OCI-LY3 (cell line): Measurements from ENCODE around the gene INHA.

Experiments
- H2AFZ ChIP-seq: fragments of 200-600, 300-600 bp; shearing (Covaris generic); 2 replicates; pipeline ENCODE4 v1.6.0; 2014; ENCODE audit warnings: antibody characterized with exemption, low read depth, low read length
- H3K27ac ChIP-seq: fragments of 200-600, 300-600 bp; sonication (generic); 2 replicates; pipeline ENCODE4 v1.5.1; 2014; ENCODE audit warnings: mild to moderate bottlenecking, low read length, moderate library complexity, mixed read lengths
- H3K27me3 ChIP-seq: fragments of 200-600, 300-600 bp; sonication (generic); 2 replicates; pipeline ENCODE4 v1.6.1; 2014; ENCODE audit warnings: low read depth, low read length, mixed read lengths
- H3K36me3 ChIP-seq: fragments of 200-600, 300-600 bp; sonication (generic); replicated peaks from 2 replicates; pipeline ENCODE3; 2014; ENCODE audit warnings: low read depth, low read length, mixed read lengths
- H3K4me1 ChIP-seq: fragments of 300-600, 200-600 bp; sonication (generic); 2 replicates; pipeline ENCODE4 v1.6.1; 2014; ENCODE audit warnings: low read length, mixed read lengths
- H3K4me2 ChIP-seq: fragments of 200-600, 300-600 bp; sonication (generic); 2 replicates; pipeline ENCODE4 v1.6.1; 2014; ENCODE audit warnings: low read length, mixed read lengths
- H3K4me3 ChIP-seq: fragments of 300-600, 200-600 bp; sonication (generic); 2 replicates; pipeline ENCODE4 v1.5.1; 2014; ENCODE audit warnings: antibody characterized with exemption, mild to moderate bottlenecking, low read length, moderate library complexity
- H3K79me2 ChIP-seq: fragments of 300-600, 200-600 bp; shearing (Covaris generic); 2 replicates; pipeline ENCODE4 v1.6.1; 2014; ENCODE audit warnings: mild to moderate bottlenecking, low read length, mixed read lengths
- H3K9ac ChIP-seq: fragments of 300-600, 200-600 bp; shearing (Covaris generic); 2 replicates; pipeline ENCODE4 v1.6.0; 2014; ENCODE audit warnings: mild to moderate bottlenecking, low read length, moderate library complexity
- H3K9me3 ChIP-seq: fragments of 200-600, 300-600 bp; shearing (Covaris generic); 2 replicates; pipeline ENCODE4 v1.6.1; 2014; ENCODE audit warnings: low read length, mixed read lengths; ENCODE audit not compliant: insufficient read depth
- H4K20me1 ChIP-seq: fragments of 200-600, 300-600 bp; sonication (generic); 2 replicates; pipeline ENCODE4 v1.6.1; 2016; ENCODE audit warnings: low read length, mixed read lengths; ENCODE audit not compliant: insufficient read depth
- EZH2phosphoT487 ChIP-seq: fragments of 200-600 bp; shearing (Covaris generic); IDR thresholded peaks from 2 replicates; pipeline ENCODE4 v1.6.1; 2018; ENCODE audit warnings: antibody characterized with exemption, mixed run types, low read depth
- TF ChIP-seq, protein P1 (sequence below): fragments of 200-600, 300-600 bp; sonication (generic); IDR thresholded peaks from 2 replicates; pipeline ENCODE4 v1.5.1; 2014; ENCODE audit warnings: antibody characterized with exemption, low read length, low read depth

The INHA gene

DNA sequence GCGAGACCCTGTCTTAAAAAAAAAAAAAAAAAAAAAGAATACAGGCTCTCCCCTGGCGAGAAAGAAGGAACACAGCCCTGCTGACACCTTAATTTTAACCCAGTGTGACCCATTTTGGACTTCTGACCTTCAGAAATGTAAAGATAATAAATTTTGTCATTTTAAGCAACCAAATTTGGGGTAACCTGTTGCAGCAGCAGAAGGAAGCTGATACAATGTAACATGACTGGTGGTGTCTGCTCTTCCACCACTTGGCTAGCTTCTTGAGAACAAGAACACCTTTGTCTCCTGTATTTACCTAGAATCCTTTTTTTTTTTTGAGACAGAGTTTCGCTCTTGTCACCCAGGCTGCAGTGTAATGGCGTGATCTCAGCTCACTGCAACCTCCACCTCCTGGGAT lies 19.0 kb downstream of the INHA start:
- H3K4me3 ChIP-seq, result no peak overlapping the region
- no peaks in the 10 kb centered on the region for H3K9me3 ChIP-seq
- no peak overlapping the region for H3K9ac ChIP-seq
- no peak overlapping the region for H2AFZ ChIP-seq
- H3K79me2 ChIP-seq, result no peaks in the 10 kb centered on the region
- H3K27me3 ChIP-seq, result no peaks in the 10 kb centered on the region
- no peaks in the 10 kb centered on the region for H4K20me1 ChIP-seq
- no peaks in the 10 kb centered on the region for H3K36me3 ChIP-seq
- no peaks in the 10 kb centered on the region; the same call in 1 of the 2 replicates for H3K4me1 ChIP-seq
- no peak overlapping the region for H3K4me2 ChIP-seq
- TF ChIP-seq, protein P1, sequence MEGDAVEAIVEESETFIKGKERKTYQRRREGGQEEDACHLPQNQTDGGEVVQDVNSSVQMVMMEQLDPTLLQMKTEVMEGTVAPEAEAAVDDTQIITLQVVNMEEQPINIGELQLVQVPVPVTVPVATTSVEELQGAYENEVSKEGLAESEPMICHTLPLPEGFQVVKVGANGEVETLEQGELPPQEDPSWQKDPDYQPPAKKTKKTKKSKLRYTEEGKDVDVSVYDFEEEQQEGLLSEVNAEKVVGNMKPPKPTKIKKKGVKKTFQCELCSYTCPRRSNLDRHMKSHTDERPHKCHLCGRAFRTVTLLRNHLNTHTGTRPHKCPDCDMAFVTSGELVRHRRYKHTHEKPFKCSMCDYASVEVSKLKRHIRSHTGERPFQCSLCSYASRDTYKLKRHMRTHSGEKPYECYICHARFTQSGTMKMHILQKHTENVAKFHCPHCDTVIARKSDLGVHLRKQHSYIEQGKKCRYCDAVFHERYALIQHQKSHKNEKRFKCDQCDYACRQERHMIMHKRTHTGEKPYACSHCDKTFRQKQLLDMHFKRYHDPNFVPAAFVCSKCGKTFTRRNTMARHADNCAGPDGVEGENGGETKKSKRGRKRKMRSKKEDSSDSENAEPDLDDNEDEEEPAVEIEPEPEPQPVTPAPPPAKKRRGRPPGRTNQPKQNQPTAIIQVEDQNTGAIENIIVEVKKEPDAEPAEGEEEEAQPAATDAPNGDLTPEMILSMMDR, result no peak
- no peak for TF ChIP-seq EZH2phosphoT487
- H3K27ac ChIP-seq, result no peak overlapping the region

DNA sequence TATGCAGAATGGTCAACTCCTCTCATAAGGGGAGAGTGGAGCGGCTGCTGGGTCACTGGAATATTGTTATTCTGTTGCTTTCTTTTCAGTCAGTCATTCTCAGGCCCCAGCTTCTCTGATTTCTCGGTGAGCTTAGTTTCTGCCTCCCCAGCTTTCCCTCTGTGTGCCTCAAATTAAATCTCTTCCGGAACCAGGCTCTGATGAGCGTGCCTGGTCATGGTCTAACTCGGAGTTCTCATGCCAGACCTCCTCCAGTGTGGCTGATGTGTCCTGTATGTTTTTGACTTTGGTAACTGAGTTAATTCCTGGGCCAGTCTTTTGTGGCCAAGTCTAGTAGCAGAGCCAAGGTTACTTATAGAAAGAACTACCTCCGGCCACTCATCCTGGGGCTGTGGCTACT lies 20.6 kb downstream of the INHA start:
- Histone ChIP-seq H3K27me3 (no peaks in the 10 kb centered on the region), H3K36me3 (no peaks in the 10 kb centered on the region), H3K9ac (no peak overlapping the region), H3K4me3 (no peak overlapping the region), H4K20me1 (no peaks in the 10 kb centered on the region), H3K4me1 (peaks cover 4% of the 10 kb centered on the region; the same call in 1 of the 2 replicates), H3K4me2 (no peak overlapping the region), H2AFZ (no peak overlapping the region), H3K9me3 (no peaks in the 10 kb centered on the region), H3K27ac (no peak overlapping the region), H3K79me2 (no peaks in the 10 kb centered on the region)
- TF ChIP-seq, protein P1, result no peak
- no peak for TF ChIP-seq EZH2phosphoT487

DNA sequence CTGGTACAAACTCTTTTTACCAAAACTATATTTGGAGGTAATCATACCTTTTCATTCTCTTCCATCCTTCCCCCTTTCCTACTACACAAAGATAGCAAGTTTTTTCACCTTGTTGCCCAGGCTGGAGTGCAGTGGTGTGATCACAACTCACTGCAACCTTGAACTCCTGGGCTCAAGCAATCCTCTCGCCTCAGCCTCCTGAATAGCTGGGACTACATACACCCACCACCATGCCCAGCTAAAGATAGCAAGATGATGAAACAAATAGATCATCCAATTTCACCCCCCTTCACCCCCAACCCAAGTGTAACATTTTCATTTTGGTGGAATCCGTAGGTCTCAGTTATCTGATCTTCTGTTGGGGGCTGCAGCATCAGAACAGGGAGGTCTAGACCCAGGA lies 21.0 kb downstream of the INHA start:
- no peak for TF ChIP-seq EZH2phosphoT487
- TF ChIP-seq, protein P1, result no peak
- H3K4me2 ChIP-seq, result no peak overlapping the region
- H3K4me3 ChIP-seq, result no peak overlapping the region

DNA sequence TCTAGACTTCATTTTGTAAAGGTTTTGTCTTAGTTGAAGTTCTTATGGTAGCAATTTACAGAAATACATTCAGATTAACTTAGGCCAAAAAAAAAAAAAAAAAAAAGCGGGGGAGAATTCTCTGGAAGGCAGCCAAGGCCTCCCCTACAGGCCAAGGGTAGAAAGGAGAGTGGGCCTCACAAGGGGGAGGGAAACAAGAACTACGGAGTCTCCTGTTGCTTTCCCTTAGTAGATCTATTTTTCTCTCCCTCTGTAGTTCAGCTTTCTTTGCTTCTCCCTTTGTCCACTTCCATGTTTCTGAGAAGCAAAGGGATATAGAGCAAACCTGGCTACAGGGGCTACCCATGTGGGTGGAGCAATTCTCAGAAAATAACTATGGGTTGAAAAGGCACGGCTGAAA lies 23.1 kb downstream of the INHA start:
- Histone ChIP-seq H3K79me2 (no peaks in the 10 kb centered on the region), H2AFZ (no peak overlapping the region), H3K9ac (no peak overlapping the region), H4K20me1 (no peaks in the 10 kb centered on the region), H3K36me3 (no peaks in the 10 kb centered on the region), H3K27ac (no peak overlapping the region), H3K4me3 (no peak overlapping the region), H3K9me3 (no peaks in the 10 kb centered on the region), H3K27me3 (no peaks in the 10 kb centered on the region), H3K4me2 (no peak overlapping the region), H3K4me1 (peaks cover 9% of the 10 kb centered on the region; the same call in 1 of the 2 replicates)
- TF ChIP-seq EZH2phosphoT487, result no peak
- TF ChIP-seq, protein P1, result no peak

More for the DNA sequence above, 21.0 kb downstream of the INHA start:
- Histone ChIP-seq H3K27me3 (no peaks in the 10 kb centered on the region), H3K27ac (no peak overlapping the region), H3K9me3 (no peaks in the 10 kb centered on the region), H2AFZ (no peak overlapping the region), H3K9ac (no peak overlapping the region), H3K36me3 (no peaks in the 10 kb centered on the region), H3K79me2 (no peaks in the 10 kb centered on the region), H3K4me1 (peaks cover 4% of the 10 kb centered on the region; the same call in 1 of the 2 replicates), H4K20me1 (no peaks in the 10 kb centered on the region)
